Sigmoid colon (tissue), 3 donors: ENCODE measurements around the gene LRRC2.

Experiments used
- POLR2A ChIP-seq, 2 donors: fragments of 450-650 bp; IDR thresholded peaks; one replicate each; pipeline ENCODE4 v1.6.1; 2016; ENCODE audit warnings: antibody characterized with exemption in 2 of 2, mild to moderate bottlenecking in 2 of 2, moderate library complexity in 2 of 2
- TF ChIP-seq, protein P1 (sequence below), 4 experiments: fragments of 450-650 bp in 3 of 4; fragments of 200-600 bp in 1 of 4; IDR thresholded peaks; one replicate each; pipeline ENCODE4 v1.5.1; 2016 to 2019; ENCODE audit warnings: antibody characterized with exemption in 4 of 4, mild to moderate bottlenecking in 3 of 4, moderate library complexity in 2 of 4

DNA sequence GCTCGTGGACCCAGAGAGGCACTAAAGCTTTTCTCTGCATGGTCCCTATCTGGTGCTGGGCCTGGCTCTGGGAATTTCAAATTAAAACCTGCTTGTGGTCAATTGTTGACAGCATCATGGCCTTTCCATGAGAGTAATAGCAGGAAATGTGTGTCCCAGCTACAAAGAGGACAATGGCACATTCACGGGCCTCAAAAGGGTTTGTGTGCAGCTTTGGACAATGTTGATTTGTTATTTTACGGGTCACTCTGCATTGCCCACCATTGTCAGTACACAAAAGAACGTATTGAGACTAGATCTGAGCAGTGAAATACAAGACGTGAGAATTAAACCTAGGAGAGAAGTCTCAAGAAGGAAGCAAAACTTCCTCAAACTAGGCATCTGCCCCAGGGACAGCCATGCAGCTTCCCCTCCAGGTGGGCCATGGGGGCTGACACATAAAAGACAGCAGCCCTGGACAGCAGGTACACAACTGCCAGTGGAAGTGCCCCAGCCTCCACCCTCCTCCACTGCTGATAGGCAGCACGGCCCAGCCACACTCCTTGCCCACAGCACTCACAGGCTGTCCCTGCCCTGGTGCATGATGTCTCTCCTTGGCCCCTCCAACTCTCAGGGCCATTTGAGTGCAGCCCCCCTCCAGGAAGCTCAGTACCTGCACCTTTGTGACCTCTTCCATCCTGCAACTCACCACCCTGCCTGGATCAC is 85.5 kb downstream of the LRRC2 start:
- TF ChIP-seq, protein P1, sequence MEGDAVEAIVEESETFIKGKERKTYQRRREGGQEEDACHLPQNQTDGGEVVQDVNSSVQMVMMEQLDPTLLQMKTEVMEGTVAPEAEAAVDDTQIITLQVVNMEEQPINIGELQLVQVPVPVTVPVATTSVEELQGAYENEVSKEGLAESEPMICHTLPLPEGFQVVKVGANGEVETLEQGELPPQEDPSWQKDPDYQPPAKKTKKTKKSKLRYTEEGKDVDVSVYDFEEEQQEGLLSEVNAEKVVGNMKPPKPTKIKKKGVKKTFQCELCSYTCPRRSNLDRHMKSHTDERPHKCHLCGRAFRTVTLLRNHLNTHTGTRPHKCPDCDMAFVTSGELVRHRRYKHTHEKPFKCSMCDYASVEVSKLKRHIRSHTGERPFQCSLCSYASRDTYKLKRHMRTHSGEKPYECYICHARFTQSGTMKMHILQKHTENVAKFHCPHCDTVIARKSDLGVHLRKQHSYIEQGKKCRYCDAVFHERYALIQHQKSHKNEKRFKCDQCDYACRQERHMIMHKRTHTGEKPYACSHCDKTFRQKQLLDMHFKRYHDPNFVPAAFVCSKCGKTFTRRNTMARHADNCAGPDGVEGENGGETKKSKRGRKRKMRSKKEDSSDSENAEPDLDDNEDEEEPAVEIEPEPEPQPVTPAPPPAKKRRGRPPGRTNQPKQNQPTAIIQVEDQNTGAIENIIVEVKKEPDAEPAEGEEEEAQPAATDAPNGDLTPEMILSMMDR (IDR thresholded peaks at IDR 0.05), result no peak
- no peak for TF ChIP-seq POLR2A (IDR thresholded peaks at IDR 0.05)
